Right forelimb (tissue), 1 donor: ENCODE data around the gene ESD.

Experiments
- DNase-seq: peaks from one replicate; pipeline ENCODE4 v3.0.0-alpha.2; 2018

The ESD gene

DNA sequence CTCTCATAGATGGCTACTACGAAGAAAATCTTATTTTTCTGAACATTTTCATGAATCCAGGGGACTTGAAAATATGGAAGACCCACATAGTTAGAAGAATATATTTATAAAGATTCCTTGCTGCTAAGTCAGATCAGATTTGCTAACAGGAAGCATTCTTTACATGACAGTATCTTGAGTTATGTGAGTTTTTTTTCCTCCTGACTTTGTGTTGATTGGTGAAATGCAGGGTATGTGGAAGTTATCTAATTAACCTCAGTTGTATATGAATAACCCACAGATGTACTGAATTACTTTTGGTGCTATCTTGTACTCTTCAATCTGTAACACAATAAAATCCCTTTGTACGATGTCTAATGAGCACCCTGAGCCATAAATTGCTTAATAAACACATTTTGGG lies 53.8 kb downstream of the ESD start:
- DNase-seq: no peak

DNA sequence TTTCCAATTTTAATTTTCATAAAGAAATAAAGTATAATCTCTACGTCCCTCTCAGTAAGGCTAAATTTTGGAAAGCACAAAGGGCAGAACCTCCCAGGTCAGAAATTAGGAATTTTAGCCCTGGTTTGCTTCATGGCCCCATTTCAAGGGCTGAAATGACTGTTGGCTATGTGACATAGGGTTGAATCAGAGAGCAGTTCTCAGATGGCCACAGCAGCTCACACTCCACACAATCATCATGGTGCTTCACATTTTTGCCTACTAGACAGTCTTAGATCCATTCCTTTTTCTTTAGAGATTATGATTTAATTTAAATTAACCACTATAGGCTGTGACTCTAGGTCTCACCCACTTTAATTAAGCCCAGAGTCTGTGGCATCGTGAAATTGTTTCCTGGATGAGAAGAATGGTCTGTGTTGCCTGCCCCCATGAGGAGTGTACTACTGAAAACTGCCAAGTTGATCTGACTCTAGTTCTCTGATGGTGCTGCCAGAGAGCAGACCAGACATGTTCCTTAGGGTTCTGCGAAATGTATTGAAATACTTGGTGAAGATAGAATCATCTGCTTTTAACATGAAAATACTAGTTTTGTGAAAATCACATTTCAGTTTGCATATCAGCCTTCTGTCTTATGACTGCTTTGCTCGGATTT lies 57.4 kb downstream of the ESD start:
- no peak for DNase-seq

DNA sequence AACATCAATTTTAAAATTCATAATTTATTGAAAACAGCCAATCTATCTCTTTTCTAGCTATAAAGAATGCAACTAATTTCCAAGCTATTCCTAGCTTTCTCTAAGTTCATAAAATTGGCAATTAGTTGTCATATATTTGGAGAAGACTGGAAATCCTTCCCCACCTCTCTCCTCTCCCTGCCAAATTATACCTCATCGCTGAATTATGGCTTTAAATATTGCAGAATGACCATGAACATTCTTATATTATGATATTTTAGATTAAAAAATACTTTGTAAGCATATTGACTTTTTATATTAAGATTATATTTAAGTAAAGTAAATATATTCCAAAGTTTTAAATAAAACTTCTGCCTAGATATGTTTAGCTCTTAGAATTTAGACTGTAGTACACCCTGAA lies 58.2 kb downstream of the ESD start:
- DNase-seq: no peak

DNA sequence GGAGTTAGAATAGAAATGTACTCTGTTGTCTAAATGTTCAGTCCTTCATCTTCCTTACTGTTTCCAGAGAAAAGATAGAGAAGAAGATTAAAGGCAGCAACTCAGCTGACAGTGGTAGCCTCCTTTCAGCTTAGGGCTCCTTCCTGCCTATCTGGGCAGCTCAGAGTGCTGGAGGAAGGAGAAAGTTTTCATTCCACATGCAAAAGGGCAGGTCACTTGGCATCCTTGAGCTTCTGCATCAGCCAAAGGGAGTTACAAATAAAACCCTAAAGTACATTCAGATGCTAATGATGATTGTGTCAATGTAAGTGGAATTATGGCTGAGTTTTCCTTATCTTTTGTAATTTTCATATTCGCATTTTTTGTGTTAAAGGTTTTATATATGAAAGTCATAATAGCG lies 58.9 kb downstream of the ESD start:
- DNase-seq: no peak

DNA sequence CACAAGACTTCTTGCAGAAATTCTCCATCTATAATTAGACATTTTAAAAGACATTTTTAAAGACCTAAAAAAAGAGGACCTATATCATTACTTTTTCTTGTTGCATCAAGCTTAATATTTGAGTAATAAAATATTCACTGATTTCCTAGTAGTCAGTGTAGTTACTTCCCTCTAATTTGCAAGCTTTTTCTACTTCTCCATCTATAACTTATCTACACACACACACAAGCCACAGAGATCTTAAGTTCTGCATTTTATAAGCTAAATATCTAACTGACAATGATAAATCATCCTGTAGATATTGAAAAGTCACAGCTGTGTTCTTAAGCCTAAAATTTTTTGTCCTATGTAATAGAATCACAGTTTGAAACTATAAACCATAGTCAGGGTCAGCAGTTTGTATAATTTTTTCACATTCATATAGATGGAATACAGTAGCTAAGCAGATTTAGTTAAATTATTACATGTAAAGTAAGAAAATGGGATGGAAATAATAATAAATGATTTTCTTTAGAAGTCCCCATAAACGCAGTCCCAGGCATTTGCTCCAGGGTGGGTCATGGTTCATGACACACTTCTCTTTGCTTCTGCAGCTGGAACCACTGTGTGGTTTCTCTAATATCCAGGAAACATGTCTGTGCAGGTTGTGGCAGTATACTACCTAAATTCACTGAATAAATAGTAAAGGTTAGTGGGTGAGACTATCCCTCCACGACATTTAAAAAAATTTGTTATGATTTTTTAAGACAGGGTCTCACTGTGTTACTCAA lies 60.2 kb downstream of the ESD start:
- no peak for DNase-seq

DNA sequence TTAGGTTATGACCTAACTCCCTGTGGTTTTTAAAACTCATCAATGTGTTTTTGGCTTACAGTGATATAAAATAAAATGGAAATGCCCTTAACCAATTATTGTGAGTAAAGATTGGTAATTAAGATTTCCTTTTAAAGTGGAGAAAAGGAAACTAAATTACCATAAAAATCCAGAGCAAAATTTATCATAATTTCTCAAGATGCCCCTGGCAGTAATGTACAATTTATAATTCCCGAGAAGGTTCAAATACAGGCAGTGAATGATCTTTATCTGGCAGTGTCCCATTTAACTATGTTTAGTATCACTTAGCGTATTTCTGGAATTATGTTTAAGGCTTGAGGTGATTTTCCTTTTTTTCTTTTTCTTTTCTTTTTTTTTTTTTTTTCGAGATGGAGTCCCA lies 61.5 kb downstream of the ESD start:
- DNase-seq: no peak

DNA sequence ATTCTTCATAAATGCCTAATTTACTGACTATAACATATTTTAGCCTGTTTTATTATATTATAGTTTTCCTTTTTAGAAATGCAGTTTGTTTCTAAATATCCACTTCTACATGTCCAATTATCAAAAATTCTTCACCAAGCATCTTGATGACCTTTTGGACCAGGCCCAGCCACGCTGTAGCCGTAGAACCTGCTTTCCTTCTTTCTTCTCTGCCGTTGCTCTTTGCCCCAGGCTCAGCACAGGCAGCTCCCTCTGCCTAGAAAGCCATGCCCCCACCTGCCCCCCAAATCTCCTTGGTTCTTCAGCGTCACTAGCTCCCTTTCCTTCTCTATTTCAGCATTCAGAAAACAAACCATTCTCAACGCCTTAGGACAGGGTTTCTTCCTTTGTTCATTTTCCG lies 65.4 kb downstream of the ESD start:
- DNase-seq: no peak

DNA sequence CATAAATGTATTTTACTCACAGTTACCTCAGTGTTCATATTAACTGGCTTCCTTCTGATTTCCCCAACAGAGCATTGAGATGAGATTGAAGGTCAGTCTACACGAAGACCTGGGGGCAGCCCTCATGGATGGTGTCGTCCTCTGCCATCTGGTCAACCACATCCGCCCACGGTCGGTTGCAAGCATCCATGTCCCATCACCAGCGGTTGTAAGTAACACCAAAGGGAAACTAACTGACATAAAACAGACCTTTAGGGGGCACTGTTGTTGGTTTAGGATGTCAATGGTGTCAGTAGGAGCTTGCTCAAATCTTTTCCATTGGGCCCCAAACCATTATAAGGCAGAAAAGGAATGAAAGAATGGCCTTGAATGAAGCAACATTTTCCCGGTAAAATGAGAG lies 68.2 kb downstream of the ESD start:
- DNase-seq: no peak

DNA sequence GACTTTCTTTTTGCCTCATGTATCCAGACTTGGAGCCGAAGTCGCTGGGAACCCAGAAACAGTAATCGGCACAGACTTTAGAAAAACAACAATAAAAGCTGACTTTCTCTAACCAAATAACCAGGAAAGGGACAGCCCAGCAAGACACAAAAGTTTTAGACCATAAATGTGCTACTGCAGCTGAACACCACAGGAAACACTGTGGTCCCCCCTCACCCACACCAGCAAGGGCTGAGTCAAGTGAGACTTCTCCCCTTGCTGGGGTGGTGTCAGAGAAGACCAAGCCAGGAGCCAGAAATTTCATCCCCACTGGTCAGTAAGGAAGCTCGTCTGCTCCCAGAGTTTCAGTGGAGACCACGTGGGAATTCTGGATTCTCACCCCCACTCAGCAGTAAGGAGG lies 70.6 kb downstream of the ESD start:
- DNase-seq: no peak
